Measurements from ENCODE around the gene FAM171A1. TPM values are rescaled to one million over a fixed set of nuclear protein-coding genes. Genes with fewer than 3 reads are reported as not detected.

The FAM171A1 gene
- total RNA-seq, 2 donors from 2014 or later, result 12.1 to 16.3 TPM

DNA sequence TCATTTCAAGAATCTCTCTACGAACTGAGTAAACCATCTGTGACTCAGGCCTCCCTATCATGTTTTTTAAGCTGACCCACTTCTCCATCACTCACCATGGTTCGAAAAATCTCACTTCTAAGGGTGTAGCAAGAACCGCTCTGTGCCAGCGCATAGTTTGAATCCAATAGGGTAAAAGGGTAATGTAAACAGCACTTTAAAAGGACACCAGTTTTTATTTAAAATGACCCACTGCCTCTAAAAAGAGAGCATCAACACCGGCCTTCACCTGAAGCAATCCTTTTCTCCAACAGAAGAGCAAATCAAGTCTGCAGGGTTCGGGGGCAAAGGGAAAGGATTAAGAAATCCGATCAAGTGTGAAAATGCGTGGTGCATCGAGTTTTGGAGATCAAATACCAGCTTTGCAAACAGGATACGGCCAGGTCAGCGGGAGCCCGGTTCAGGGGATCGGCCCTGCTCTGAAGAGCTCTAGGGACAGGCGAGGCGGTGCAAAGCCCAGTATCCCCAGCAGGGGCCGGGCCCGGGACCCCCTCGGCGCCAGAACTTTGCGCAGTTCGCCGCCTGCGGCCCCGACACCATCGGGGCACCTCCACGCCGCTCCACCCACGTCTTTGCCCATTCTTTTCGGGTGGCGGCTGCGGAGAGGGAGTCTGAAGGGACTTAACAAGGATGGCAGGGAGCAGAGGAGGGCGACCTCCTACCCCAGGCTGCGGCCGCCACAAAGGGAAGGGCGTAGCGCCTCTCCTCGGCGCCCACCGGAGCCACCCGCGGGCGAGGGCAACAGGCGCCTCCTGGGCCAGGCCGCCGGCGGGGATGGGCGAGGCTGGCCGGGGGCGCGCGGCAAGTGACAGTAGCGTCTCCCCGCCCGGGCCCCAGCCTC, 203.4 kb downstream of the FAM171A1 start:
- DNase-seq (ENCODE audit: low spot score), result peak; percentile 86
- intact Hi-C loops (cut with DNase I), result no loop called here

DNA sequence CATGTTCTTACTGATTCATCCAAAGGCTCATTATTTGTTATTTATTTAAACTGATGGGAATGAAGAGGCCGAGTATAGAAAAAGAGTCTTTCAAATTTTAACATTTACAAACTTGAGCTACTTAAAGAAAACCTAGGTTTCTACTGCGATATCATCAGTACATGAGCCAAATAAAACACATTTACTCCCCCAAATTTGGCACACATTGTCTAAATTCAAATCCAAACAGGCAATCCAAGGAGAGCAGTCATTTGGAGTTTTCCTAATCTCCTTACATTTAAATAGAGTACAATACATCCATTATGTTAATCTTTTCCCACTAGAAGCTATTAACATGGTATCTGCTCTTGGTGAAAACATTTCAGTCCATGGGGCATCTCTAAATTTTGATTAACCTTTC, 204.8 kb downstream of the FAM171A1 start:
- intact Hi-C loops (cut with DNase I), result no loop called here
- DNase-seq (ENCODE audit: low spot score), result no peak

DNA sequence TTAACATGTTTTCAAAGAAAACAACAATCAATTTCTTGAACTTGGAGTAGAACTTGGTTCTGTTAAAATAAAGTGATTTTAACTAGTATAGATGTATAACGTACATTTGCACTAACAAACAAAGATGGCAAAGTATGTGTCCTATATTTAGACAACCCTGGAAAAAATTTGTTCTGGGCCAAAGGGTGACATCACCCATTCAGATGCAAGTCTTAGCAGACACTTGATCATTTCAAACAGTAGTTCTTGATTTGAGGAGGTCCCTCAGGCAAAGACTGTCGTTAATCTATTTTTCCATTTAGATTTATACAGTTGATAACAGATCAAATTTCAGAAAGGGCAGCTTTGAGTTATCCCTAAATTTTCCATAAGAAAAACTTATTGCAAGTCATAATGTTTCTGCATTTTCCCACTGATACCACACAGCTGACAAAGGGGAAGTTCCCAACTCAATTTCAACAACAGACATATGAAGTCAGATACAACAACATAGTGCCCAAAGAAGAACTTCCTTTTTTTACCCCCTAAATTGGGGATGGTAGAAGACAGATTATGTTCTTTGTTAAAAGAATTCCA, 207.7 kb downstream of the FAM171A1 start:
- DNase-seq (ENCODE audit: low spot score), result no peak
- intact Hi-C loops (cut with DNase I), result no loop called here

Other genes with a start within 250 kb of the FAM171A1 start
- 10 to 100 TPM; 15.1 to 18.9 TPM for gene NMT2, start 202.6 kb downstream of the FAM171A1 start, total RNA-seq

All from posterior vena cava (tissue), 2 donors.